ENCODE data around the gene MZB1.
A peak's percentile ranks its signal among the peaks of the same experiment; 100 is the strongest.

The MZB1 gene

GRCh38 chr5:139389701-139390638, at the start of gene MZB1:
Gene MZB1 (minus strand): TSS chr5:139389913. CDS start chr5:139389856, 57 bp downstream.
- DNase-seq (ENCODE audit: low read depth in 2 of 2), result peak; percentile 50 to 66

GRCh38 chr5:139439013-139439903, 49.5 kb upstream of the MZB1 start, which contains the start of gene DNAJC18:
Gene DNAJC18 (minus strand): TSS chr5:139439525. CDS start chr5:139439445, 80 bp downstream.
- peak; percentile 78 to 83 for DNase-seq (ENCODE audit: low read depth in 2 of 2)

DNA sequence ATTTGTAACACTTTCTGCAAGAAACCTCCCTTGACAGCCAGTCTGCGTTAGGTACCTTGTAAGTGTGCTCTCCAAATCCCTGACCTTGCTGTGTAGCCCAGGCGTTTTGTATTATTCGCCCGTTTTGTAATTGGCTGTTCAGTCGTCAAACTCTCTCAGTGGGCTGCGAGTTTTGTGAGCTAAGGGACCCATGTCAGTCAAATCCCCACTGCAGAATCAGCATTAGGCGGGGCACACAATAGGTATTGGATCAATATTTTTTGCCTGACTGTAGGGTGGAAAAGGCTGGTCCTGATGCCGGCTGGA, 48.9 kb upstream of the MZB1 start:
- DNase-seq (ENCODE audit: low read depth in 2 of 2), result no peak

DNA sequence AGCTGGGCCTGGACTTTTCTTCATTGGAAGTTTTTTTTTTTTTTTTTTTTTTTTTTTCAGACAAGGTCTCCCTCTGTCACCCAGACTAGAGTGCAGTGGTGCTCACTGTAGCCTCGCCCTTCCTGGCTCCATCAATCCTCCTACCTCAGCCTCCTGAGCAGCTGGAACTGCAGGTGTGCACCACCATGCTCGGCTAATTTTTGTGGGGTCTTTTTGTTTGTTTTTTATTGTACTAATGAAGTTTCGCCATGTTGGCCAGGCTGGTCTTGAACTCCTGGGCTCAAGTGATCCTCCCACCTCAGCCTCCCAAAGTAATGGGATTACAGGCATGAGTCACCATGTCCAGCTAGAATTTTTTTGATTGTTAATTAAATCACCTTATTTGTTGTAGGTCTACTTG, 46.0 kb upstream of the MZB1 start:
- DNase-seq (ENCODE audit: low read depth in 2 of 2), result no peak

DNA sequence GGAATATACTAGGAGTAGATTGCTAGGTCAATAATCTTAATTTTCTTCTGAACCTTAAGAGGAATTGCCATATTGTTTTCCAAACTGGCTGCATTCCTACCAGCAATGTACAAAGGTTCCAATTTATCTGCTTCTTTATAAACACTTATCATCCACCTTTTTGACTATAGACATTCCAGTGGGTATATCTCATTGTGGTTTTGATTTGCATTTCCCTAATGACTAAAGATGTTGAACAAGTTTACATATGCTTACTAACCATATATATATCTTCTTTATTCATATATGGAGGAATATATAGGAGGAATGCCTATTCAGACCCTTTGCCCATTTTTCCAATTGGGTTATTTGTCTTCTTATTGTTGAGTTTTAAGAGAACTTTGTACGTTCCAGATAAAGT, 42.0 kb upstream of the MZB1 start:
- no peak for DNase-seq (ENCODE audit: low read depth in 2 of 2)

DNA sequence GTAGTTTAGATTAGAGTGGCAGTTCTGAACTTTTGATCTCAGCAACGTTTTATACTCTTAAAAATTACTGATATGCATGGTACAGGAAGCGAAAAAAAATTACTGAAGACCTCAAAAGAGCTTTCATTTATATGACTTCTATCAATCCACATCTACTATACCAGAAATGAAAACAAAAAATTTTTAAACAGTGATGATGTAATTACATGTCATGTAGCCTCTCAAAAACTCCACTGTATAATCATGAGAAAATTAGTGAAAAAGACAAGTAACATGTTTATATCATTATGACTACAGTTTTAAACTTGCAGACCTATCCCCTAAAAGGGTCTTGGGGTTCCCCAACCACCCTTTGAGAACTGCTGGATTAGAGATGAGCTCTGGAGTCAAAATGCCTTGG, 40.3 kb upstream of the MZB1 start:
- no peak for DNase-seq (ENCODE audit: low read depth in 2 of 2)

DNA sequence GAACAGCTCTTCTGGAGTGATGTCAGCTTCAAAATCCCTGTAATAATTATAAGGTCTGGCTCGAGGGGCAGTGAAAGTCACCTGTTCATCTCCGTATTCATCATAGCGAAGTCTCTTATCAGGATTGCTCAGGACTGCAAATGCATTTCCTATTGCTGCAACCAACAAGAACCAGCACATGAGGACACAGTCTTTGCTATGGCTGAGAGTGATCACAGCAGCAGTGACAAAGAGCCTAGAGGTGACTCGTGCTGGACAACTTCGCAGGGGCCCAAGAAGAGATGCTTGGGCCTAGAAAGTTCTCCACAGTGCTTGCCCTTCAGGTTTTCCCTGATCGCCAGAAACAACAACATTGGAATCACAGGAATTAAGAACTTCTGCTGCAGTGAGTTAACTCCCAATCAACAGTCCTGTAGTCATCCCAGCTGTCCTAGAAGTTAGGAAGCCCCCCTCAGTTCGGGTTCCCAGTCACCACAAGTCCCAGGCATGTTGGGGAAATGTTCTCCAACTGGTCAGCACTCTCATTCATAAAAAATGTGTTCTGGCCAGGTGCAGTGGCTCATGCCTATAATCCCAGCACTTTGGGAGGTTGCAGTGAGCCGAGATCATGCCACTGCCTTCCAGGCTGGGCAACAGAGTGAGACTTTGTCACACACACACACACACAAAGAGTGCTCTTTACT, 36.6 kb upstream of the MZB1 start:
- no peak for DNase-seq (ENCODE audit: low read depth in 2 of 2)

DNA sequence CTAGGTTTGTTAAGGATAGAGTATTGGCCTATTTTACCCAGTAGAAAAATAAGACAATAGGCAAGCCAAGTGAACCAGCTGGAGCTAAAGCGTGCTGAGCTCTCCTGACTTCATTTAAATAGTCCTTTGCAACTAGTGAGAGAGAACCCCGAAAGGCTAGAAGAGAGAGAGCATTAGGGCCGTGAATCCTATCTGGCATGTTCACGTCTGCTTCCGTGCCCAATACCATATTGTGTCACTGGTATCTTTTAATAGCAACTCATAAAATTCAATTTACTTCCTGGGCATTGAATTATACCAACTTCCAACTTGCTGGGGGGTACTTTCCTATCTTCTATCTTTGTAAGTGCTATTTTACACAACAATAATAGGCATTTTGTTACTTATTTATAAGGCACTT, 35.8 kb upstream of the MZB1 start:
- DNase-seq (ENCODE audit: low read depth in 2 of 2), result no peak

GRCh38 chr5:139422307-139422893, 32.7 kb upstream of the MZB1 start:
- no peak for DNase-seq (ENCODE audit: low read depth in 2 of 2)

GRCh38 chr5:139419226-139420192, 29.8 kb upstream of the MZB1 start:
- DNase-seq (ENCODE audit: low read depth in 2 of 2), result no peak

- no peak for DNase-seq (ENCODE audit: low read depth in 2 of 2)
Observed at GRCh38 chr5:139418793-139419192, 29.1 kb upstream of the MZB1 start.

- no peak for DNase-seq (ENCODE audit: low read depth in 2 of 2)
Observed at GRCh38 chr5:139417214-139417613, 27.5 kb upstream of the MZB1 start.

DNA sequence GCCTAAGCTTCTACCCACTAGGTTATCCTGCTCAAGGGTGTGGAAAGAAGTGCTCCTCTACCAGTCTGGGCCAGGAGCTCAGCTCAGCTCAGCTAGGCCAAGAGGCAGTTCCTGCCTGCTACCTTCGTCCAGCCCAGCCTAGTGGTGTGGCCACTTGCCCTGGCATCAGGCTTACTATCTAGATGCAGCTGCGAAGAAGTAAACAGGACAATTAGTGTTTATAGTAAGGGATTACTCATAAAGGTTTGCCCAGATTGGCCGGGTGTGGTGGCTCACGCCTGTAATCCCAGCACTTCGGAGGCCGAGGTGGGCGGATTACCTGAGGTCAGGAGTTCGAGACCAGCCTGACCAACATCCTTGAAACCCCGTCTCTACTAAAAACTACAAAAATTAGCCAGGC, 26.9 kb upstream of the MZB1 start:
- DNase-seq (ENCODE audit: low read depth in 2 of 2), result no peak

DNA sequence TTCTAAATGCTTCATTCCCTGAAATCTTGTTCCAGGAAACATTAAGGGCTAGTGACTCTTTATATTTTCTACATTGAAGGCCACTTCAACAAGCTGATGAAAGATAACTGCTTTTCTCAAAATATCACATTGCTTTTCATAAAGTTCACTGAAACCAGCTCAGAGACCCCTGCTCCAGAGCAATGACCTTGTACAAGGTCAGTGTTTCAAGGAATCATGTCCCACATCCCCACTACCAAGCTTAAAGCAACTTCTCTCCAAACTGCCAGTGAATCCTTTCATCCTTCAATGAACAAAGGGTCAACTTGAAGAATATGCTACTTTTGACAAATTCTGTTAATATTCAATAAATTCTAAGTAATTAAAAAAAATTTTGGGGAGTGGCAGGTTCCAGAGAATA, 26.2 kb upstream of the MZB1 start:
- DNase-seq (ENCODE audit: low read depth in 2 of 2), result no peak

DNA sequence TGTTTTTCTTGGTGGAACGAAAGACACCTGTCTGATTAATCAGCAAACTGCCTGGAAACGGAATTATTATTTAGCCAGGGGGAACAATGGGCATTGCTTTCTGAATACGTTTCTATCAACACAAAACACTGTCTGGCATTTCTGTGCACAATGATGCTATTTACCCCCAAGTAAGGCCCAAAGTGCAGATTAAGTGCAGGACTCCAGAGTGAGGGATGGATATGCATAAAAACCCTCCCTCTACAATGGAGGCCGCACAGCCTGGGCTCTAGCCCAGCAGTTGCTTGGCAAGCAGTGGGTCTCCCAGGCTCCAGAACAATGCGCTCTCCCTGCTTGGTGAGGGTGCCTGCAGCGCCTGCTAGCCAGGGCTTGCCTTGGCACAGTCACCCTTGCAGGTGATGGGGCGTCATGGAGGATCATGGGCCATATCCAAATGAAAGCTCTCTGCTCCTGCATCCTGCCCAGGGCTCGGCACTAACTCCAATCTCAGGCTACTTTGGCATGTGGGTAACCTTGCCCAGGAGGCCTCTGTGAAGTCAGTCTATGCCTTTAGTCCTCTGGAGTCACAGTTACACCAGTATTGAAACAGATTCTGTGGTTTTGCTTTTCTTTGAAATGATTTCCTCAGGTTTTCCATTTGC, 25.6 kb upstream of the MZB1 start:
- no peak for DNase-seq (ENCODE audit: low read depth in 2 of 2)

DNA sequence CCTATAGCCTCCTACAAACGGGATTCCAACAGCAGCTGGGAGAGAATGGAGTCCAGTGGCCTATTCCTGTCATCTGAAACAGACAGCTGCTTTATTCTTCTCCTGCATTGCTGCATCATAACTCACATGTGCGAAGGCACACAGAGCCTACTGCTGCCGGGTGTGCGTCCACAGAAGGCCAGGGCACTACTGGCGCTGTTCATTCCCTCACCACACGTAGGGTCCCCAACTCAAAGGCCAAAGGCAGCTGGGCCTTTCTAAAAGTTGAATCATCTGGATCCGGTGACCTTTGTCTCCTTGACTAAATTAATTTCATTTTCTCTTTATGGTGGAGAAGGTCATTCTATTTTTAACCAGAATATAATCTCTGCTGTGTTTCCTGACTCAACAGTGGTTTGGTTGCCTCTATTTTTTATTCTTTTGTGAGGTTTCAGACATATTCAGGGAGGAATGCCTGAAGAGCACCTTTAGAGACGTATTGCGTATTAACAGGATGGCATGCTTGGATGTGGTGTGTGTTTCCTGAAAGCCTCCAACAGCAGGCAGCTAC, 24.9 kb upstream of the MZB1 start:
- no peak for DNase-seq (ENCODE audit: low read depth in 2 of 2)

- DNase-seq (ENCODE audit: low read depth in 2 of 2), result no peak
Observed at GRCh38 chr5:139413963-139414362, 24.2 kb upstream of the MZB1 start.

DNA sequence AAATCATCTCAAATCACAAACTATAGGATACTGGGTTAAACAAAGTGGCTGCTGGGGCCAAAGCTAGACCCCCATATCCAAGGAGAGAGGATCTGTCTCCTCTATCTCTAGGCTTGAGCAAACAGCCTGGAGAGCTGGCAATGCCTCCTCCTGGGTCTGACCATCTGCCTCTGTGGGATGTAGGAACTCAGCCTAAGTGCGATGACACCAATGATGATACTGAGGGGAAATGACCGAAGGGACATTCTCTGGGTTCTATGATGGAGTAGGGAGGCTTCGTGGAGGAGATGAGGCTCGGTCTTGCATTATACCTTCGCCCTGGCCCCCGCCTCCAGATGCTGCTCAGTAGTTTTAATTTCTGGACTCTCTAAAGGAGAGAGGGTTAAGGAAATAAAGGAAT, 23.4 kb upstream of the MZB1 start:
- DNase-seq (ENCODE audit: low read depth in 2 of 2), result no peak

GRCh38 chr5:139410993-139411828, 21.5 kb upstream of the MZB1 start:
- DNase-seq (ENCODE audit: low read depth in 2 of 2), result no peak
